Activated CD8-positive, alpha-beta T cell treated with anti-CD3 and anti-CD28 coated beads, Interleukin-2, amount 10 ng/mL, durations not matched to agents 7 days and 5 days (primary cell): ENCODE results near the gene GSN. TPM values are rescaled to one million over a fixed set of nuclear protein-coding genes. Genes with fewer than 3 reads are reported as not detected.

Experiments
- ATAC-seq: fragments of 150-1000 bp; cut with Tn5 transposase; one replicate; pipeline ENCODE4 v1.10.0; 2021; ENCODE audit warnings: moderate library complexity
- CTCF ChIA-PET: fragments of 350-600 bp; sonication (Branson Sonifier 250); formaldehyde crosslinking; loops from one replicate; lab custom pipeline; 2021; ENCODE audit warnings: antibody characterized with exemption; lab: Charles Lee
- POLR2A ChIA-PET: fragments of 350-600 bp; sonication (Branson Sonifier 250); formaldehyde crosslinking; loops from one replicate; lab custom pipeline; 2021; ENCODE audit warnings: antibody characterized with exemption; lab: Charles Lee
- DNase-seq: peaks from one replicate; pipeline ENCODE4 v3.0.0-alpha.2; 2020
- H3K27ac Mint-ChIP-seq: one replicate; pipeline ENCODE4 v1.8.0; 2021; ENCODE audit warnings: mild to moderate bottlenecking, mixed read lengths
- H3K27me3 Mint-ChIP-seq: one replicate; pipeline ENCODE4 v1.8.0; 2021; ENCODE audit warnings: low read depth, mixed read lengths
- H3K36me3 Mint-ChIP-seq: one replicate; pipeline ENCODE4 v1.8.0; 2021; ENCODE audit warnings: low read depth, mixed read lengths
- H3K4me1 Mint-ChIP-seq: one replicate; pipeline ENCODE4 v1.8.0; 2021; ENCODE audit warnings: low read depth, mixed read lengths
- H3K4me3 Mint-ChIP-seq: one replicate; pipeline ENCODE4 v1.8.0; 2021; ENCODE audit warnings: mild to moderate bottlenecking, mixed read lengths
- H3K9me3 Mint-ChIP-seq: one replicate; pipeline ENCODE4 v1.8.0; 2022; ENCODE audit warnings: mixed read lengths; ENCODE audit not compliant: insufficient read depth
- total RNA-seq, 2 experiments: library from RNA; stranded (reverse); gene quantifications; one replicate each; pipeline ENCODE4 v1.2.3, GENCODE V29; 2021

The GSN gene
- total RNA-seq, 2 experiments from 2014 or later, result 4.0 to 4.2 TPM

DNA sequence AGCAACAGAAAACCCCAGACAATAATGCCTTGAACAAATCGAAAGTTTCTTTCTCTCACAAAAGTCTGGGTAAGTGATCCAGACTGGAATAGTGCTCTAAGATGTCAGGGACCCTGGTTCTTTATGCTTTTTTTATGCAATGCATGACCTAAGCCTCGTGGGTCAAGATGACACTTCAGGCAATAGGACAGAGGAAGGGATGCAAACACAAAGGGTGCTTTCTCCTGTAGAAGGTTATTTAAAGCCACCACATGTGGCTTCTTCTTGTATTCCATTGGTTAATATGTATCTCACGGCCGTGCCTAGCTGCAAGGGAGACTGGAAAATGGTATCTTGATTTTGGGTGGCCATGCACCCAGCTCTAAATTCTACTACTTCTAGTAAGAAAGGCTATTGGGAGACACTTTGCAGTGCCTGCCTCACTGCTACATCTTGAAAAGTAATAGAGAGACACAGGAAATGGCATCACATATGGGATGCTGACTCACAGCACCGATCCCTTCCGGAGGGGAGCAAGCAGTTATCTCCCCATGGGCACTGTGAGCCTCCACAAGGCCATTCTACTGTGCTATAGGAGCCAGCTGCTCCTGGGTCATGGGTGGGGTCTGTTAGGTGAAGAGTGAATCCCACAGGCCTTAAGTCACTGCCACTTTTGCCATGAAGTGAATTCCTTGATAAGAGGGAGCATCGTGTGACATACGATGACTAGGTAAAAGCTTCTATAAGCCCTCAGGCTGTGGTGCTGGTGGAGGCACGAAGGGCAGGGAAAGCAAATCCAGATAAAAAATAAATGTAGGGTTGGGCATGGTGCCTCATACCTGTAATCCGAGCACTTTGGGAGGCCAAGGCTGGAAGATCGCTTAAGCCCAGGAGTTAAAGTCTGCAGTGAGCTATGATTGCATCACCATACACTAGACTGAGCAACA, 33.8 kb upstream of the GSN start:
- Mint-ChIP-seq H3K9me3 (no peaks in the 10 kb centered on the region), H3K4me3 (no peak overlapping the region), H3K36me3 (peaks cover 2% of the 10 kb centered on the region), H3K27me3 (no peaks in the 10 kb centered on the region), H3K4me1 (no peaks in the 10 kb centered on the region), H3K27ac (no peak overlapping the region)
- no peak for DNase-seq
- POLR2A ChIA-PET, result no interaction called here
- no peak for ATAC-seq
- CTCF ChIA-PET, result interaction anchor here (1.4 to 2.4 kb wide), 3 partner anchors 20 to 86 kb away, joined by 3 to 18 read pairs (median 3); no protein-coding TSS in a partner anchor

DNA sequence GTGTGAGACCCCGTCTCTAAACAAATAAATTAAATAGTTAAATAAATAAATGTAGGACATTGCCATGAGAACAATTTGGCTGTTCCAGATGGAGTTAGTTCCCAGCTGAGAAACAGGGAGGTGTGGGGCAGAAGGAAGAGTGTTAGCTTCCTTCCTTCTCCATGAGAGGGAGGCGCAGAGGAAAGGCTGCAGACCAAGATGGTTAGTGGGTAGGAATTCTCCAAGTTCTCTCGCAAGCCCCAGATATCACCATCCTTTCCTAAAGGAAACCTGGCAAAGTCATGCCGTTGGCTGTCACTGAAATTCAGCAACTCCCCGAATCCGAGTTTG, 33.2 kb upstream of the GSN start:
- ATAC-seq (no peak), DNase-seq (no peak)
- Mint-ChIP-seq H3K4me3 (no peak overlapping the region), H3K27ac (no peak overlapping the region), H3K36me3 (peaks cover 2% of the 10 kb centered on the region), H3K9me3 (no peaks in the 10 kb centered on the region), H3K27me3 (no peaks in the 10 kb centered on the region), H3K4me1 (no peaks in the 10 kb centered on the region)
- ChIA-PET CTCF (interaction anchor here (1.4 to 2.4 kb wide), 3 partner anchors 20 to 85 kb away, joined by 3 to 18 read pairs (median 3); no protein-coding TSS in a partner anchor), POLR2A (no interaction called here)

DNA sequence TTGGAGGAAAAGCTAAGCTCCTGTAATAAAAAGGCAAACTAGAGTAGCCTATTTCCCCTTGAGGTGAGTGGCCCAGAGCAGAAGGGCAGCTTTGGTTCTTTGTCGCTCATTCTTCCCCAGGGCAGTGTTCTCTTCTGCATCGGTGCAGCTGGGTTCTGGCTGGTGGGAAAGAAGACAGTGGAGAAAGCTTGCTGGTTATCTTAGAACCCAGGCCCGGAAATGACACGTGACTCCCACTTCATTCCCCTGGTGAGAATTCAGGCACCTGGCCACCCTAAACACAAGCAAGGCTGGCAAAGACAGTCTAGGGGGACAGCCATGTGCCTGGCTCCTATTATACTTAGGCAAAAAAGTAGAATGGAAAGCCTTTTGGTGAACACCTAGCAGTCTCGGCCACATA, 32.5 kb upstream of the GSN start:
- no peak for DNase-seq
- no peaks in the 10 kb centered on the region for H3K4me1 Mint-ChIP-seq
- no peak overlapping the region for H3K27ac Mint-ChIP-seq
- H3K4me3 Mint-ChIP-seq, result no peak overlapping the region
- ChIA-PET POLR2A (no interaction called here), CTCF (interaction anchor here (1.4 to 2.4 kb wide), 2 partner anchors 21 to 24 kb away, joined by 3 to 18 read pairs; no protein-coding TSS in a partner anchor)
- H3K9me3 Mint-ChIP-seq, result no peaks in the 10 kb centered on the region
- no peaks in the 10 kb centered on the region for H3K27me3 Mint-ChIP-seq
- peaks cover 2% of the 10 kb centered on the region for H3K36me3 Mint-ChIP-seq
- ATAC-seq, result no peak

- no peaks in the 10 kb centered on the region for H3K4me1 Mint-ChIP-seq
- H3K27ac Mint-ChIP-seq, result no peak overlapping the region
- ChIA-PET POLR2A (no interaction called here), CTCF (interaction anchor here (1.2 kb wide), 1 partner anchor 41 kb away, joined by 5 read pairs; no protein-coding TSS in a partner anchor)
- H3K27me3 Mint-ChIP-seq, result no peaks in the 10 kb centered on the region
- no peaks in the 10 kb centered on the region for H3K36me3 Mint-ChIP-seq
- no peaks in the 10 kb centered on the region for H3K9me3 Mint-ChIP-seq
- no peak overlapping the region for H3K4me3 Mint-ChIP-seq
- ATAC-seq (no peak), DNase-seq (no peak)
These were observed 30.0 kb upstream of the GSN start for GRCh38 chr9:121237916-121238315.

GRCh38 chr9:121239071-121239470, 28.9 kb upstream of the GSN start:
- ATAC-seq, result no peak
- POLR2A ChIA-PET, result no interaction called here
- CTCF ChIA-PET, result interaction anchor here (1.0 to 1.2 kb wide), 3 partner anchors 26 to 81 kb away, joined by 3 to 5 read pairs (median 4); no protein-coding TSS in a partner anchor
- H3K36me3 Mint-ChIP-seq, result peaks cover 5% of the 10 kb centered on the region
- no peaks in the 10 kb centered on the region for H3K4me1 Mint-ChIP-seq
- DNase-seq, result no peak
- no peak overlapping the region for H3K4me3 Mint-ChIP-seq
- no peak overlapping the region for H3K27ac Mint-ChIP-seq
- peaks cover 2% of the 10 kb centered on the region for H3K9me3 Mint-ChIP-seq
- H3K27me3 Mint-ChIP-seq, result no peaks in the 10 kb centered on the region

- ATAC-seq (no peak), DNase-seq (no peak)
- Mint-ChIP-seq H3K36me3 (peaks cover 5% of the 10 kb centered on the region), H3K27ac (no peak overlapping the region), H3K27me3 (no peaks in the 10 kb centered on the region), H3K4me1 (no peaks in the 10 kb centered on the region), H3K4me3 (no peak overlapping the region), H3K9me3 (peaks cover 7% of the 10 kb centered on the region)
- ChIA-PET POLR2A (no interaction called here), CTCF (interaction anchor here (1.1 kb wide), 1 partner anchor 80 kb away, joined by 3 read pairs; no protein-coding TSS in a partner anchor)
These were observed 28.1 kb upstream of the GSN start for GRCh38 chr9:121239851-121240250.

GRCh38 chr9:121240472-121241135, 27.4 kb upstream of the GSN start:
- ChIA-PET CTCF (interaction anchor here (1.1 to 2.0 kb wide), 2 partner anchors 38 to 79 kb away, joined by 3 to 6 read pairs; no protein-coding TSS in a partner anchor), POLR2A (no interaction called here)
- no peaks in the 10 kb centered on the region for H3K4me1 Mint-ChIP-seq
- no peak overlapping the region for H3K4me3 Mint-ChIP-seq
- H3K9me3 Mint-ChIP-seq, result peaks cover 7% of the 10 kb centered on the region
- DNase-seq (no peak), ATAC-seq (no peak)
- H3K27me3 Mint-ChIP-seq, result no peaks in the 10 kb centered on the region
- H3K36me3 Mint-ChIP-seq, result peaks cover 5% of the 10 kb centered on the region
- no peak overlapping the region for H3K27ac Mint-ChIP-seq

- no peaks in the 10 kb centered on the region for H3K4me1 Mint-ChIP-seq
- H3K27ac Mint-ChIP-seq, result no peak overlapping the region
- H3K36me3 Mint-ChIP-seq, result peaks cover 5% of the 10 kb centered on the region
- ATAC-seq (no peak), DNase-seq (no peak)
- POLR2A ChIA-PET, result no interaction called here
- CTCF ChIA-PET, result interaction anchor here (0.8 to 2.0 kb wide), 4 partner anchors 29 to 182 kb away, joined by 3 to 6 read pairs (median 3); no protein-coding TSS in a partner anchor
- H3K9me3 Mint-ChIP-seq, result peaks cover 7% of the 10 kb centered on the region
- H3K27me3 Mint-ChIP-seq, result no peaks in the 10 kb centered on the region
- H3K4me3 Mint-ChIP-seq, result no peak overlapping the region
These were observed 25.6 kb upstream of the GSN start for GRCh38 chr9:121242219-121242958.

DNA sequence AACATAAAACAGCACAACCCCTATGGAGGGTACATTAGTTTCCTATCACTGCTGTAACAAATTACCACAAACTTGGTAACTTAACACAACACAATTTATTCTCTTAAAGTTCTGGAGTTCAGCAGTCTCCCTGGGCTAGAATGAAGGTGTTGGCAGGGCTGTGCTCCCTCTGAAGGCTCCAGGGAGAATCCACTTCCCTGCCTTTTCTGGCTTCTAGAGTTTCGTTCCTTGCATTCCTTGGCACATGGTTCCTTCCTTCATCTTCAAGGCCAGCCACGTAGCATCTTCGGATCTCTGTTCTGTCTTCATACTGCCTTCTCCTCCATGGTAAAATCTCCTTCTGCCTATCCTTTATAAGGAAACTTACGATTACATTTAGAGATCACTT, 25.0 kb upstream of the GSN start:
- peaks cover 5% of the 10 kb centered on the region for H3K36me3 Mint-ChIP-seq
- ChIA-PET CTCF (interaction anchor here (1.1 kb wide), 2 partner anchors 12 to 29 kb away, joined by 3 read pairs; no protein-coding TSS in a partner anchor), POLR2A (no interaction called here)
- H3K4me1 Mint-ChIP-seq, result no peaks in the 10 kb centered on the region
- peaks cover 7% of the 10 kb centered on the region for H3K9me3 Mint-ChIP-seq
- H3K4me3 Mint-ChIP-seq, result no peak overlapping the region
- no peaks in the 10 kb centered on the region for H3K27me3 Mint-ChIP-seq
- DNase-seq (no peak), ATAC-seq (no peak)
- no peak overlapping the region for H3K27ac Mint-ChIP-seq

DNA sequence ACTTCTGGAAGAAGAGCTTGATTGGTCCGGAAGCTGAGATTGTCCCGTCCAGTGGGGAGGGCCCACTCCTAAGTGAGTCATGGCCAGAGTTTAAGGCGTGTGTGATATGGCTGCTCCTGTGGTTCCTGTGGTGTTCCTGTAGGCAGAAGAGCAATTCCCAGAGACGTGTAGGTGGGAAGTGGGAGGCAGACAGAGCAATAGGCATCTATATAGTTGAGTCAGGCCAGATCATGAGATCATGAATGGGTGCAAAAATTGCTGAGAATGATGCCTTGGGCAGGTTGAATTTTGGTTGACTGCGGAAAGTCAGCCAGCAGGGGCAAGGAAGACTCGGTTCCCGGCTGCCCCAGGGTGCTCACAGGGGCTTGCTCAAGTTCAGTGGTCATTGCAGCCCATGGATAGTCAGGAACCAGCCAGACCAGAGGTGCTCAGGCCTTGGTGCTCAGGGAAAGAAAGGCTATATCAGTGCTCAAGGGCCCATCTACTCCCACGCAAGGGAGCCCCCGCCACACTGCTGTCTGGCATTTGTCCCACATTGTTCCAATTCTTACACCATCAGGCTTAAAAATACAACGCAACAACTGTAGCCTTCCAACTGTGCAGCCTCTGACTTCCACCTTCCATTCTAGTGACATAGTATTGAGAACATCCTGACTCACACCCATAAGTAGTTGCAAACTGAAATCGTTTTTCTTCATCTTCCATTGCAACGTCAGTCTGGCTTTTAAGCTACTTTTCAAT, 21.0 kb upstream of the GSN start:
- no peak for DNase-seq
- CTCF ChIA-PET, result interaction anchor here (1.2 to 1.3 kb wide), 2 partner anchors 31 to 33 kb away, joined by 5 to 6 read pairs; no protein-coding TSS in a partner anchor
- Mint-ChIP-seq H3K4me1 (no peaks in the 10 kb centered on the region), H3K27me3 (no peaks in the 10 kb centered on the region), H3K27ac (no peak overlapping the region), H3K4me3 (no peak overlapping the region), H3K9me3 (peaks cover 7% of the 10 kb centered on the region), H3K36me3 (peaks cover 5% of the 10 kb centered on the region)
- POLR2A ChIA-PET, result no interaction called here
- ATAC-seq, result no peak

DNA sequence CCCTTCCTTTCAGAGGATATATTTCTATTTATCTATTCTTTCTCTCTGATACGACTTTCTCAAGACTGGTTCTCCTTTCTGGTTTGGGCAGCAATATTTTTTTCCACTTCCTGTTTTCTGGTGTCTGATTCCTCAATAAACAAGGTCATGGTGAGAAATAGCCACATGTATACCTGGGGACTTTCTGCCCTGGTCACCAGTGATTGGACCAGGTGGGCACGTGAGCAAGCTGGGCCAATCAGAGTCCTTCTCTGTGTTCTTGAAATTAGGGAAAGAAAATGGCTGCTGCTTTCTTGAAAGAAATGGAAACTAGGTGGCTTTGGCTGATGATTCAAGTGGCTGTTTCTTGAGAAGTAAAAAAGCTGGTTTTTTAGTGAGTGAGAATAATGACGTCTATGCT, 18.4 kb upstream of the GSN start:
- ATAC-seq (no peak), DNase-seq (no peak)
- no peak overlapping the region for H3K27ac Mint-ChIP-seq
- H3K27me3 Mint-ChIP-seq, result no peaks in the 10 kb centered on the region
- H3K9me3 Mint-ChIP-seq, result no peaks in the 10 kb centered on the region
- peaks cover 3% of the 10 kb centered on the region for H3K4me1 Mint-ChIP-seq
- H3K4me3 Mint-ChIP-seq, result no peak overlapping the region
- POLR2A ChIA-PET, result no interaction called here
- no peaks in the 10 kb centered on the region for H3K36me3 Mint-ChIP-seq
- CTCF ChIA-PET, result interaction anchor here (1.5 kb wide), 1 partner anchor 29 kb away, joined by 4 read pairs; no protein-coding TSS in a partner anchor
